HEK293T (cell line): ENCODE data around the gene TULP3.

Source experiments
- ARNT ChIP-seq: fragments of 450-650 bp; IDR thresholded peaks from 2 replicates; pipeline ENCODE4 v1.6.1; 2017; ENCODE audit warnings: mild to moderate bottlenecking
- CTBP1 ChIP-seq: fragments of 450-650 bp; IDR thresholded peaks from 2 replicates; pipeline ENCODE4 v1.6.1; 2016; ENCODE audit warnings: borderline replicate concordance
- ELF4 ChIP-seq: fragments of 450-650 bp; IDR thresholded peaks from 2 replicates; pipeline ENCODE4 v1.6.1; 2017; ENCODE audit warnings: antibody characterized with exemption
- FOXA1 ChIP-seq: fragments of 450-650 bp; IDR thresholded peaks from 2 replicates; pipeline ENCODE4 v1.6.1; 2016; ENCODE audit warnings: mild to moderate bottlenecking
- FOXM1 ChIP-seq: fragments of 450-650 bp; IDR thresholded peaks from 2 replicates; pipeline ENCODE4 v1.6.1; 2017; ENCODE audit warnings: mild to moderate bottlenecking, borderline replicate concordance
- HDGF ChIP-seq: fragments of 450-650 bp; IDR thresholded peaks from 2 replicates; pipeline ENCODE4 v1.6.1; 2017; ENCODE audit warnings: antibody characterized with exemption, borderline replicate concordance
- L3MBTL2 ChIP-seq: fragments of 450-650 bp; conservative IDR thresholded peaks from 2 replicates; pipeline ENCODE4 v1.6.1; 2016; ENCODE audit warnings: mild to moderate bottlenecking
- LEF1 ChIP-seq: fragments of 450-650 bp; IDR thresholded peaks from 2 replicates; pipeline ENCODE4 v1.6.1; 2017; ENCODE audit warnings: mild to moderate bottlenecking, borderline replicate concordance
- NFRKB ChIP-seq: fragments of 450-650 bp; IDR thresholded peaks from 2 replicates; pipeline ENCODE4 v1.6.1; 2016; ENCODE audit warnings: mild to moderate bottlenecking, moderate library complexity
- PKNOX1 ChIP-seq: fragments of 450-650 bp; IDR thresholded peaks from 2 replicates; pipeline ENCODE4 v1.6.1; 2016
- SP1 ChIP-seq: fragments of 450-650 bp; IDR thresholded peaks from 2 replicates; pipeline ENCODE4 v1.6.1; 2017
- SUZ12 ChIP-seq: fragments of 450-650 bp; IDR thresholded peaks from 2 replicates; pipeline ENCODE4 v1.6.1; 2016; ENCODE audit warnings: mild to moderate bottlenecking
- TARDBP ChIP-seq: fragments of 450-650 bp; IDR thresholded peaks from 2 replicates; pipeline ENCODE4 v1.6.1; 2016
- ZNF384 ChIP-seq: fragments of 450-650 bp; IDR thresholded peaks from 2 replicates; pipeline ENCODE4 v1.6.1; 2016

- TF ChIP-seq FOXA1 (no peak), HDGF (no peak), SUZ12 (no peak), ZNF384 (no peak), TARDBP (no peak), SP1 (no peak), ARNT (no peak), NFRKB (no peak), PKNOX1 (no peak), L3MBTL2 (no peak), FOXM1 (no peak), LEF1 (no peak), CTBP1 (no peak), ELF4 (no peak)
These were observed 85.9 kb downstream of the TULP3 start for GRCh38 chr12:2976581-2976996.
